Gastrocnemius medialis (tissue), 4 donors: ENCODE measurements around the gene TLE2.

ENCODE experiments used
- CTCF ChIP-seq, 5 experiments: fragments of 450-650 bp in 3 of 5; fragments of 200-600 bp in 2 of 5; sonication (generic) in 2 of 5; IDR thresholded peaks in 4 of 5; conservative IDR thresholded peaks in 1 of 5; 1 replicate in 4 of 5; 2 replicates in 1 of 5; pipeline ENCODE4 v1.5.1; 2016 to 2019; ENCODE audit warnings: antibody characterized with exemption in 5 of 5, mild to moderate bottlenecking in 3 of 5, moderate library complexity in 3 of 5
- POLR2A ChIP-seq, 2 donors: fragments of 450-650 bp; IDR thresholded peaks; one replicate each; pipeline ENCODE4 v1.6.1; 2017; ENCODE audit warnings: antibody characterized with exemption in 2 of 2, mild to moderate bottlenecking in 2 of 2, moderate library complexity in 2 of 2

GRCh38 chr19:2974342-2975041 lies 54.6 kb downstream of the TLE2 start:
- TF ChIP-seq CTCF (IDR thresholded peaks at IDR 0.05 in 4 of 5, conservative IDR thresholded peaks at IDR 0.05 in 1 of 5) (no peak), POLR2A (IDR thresholded peaks at IDR 0.05) (peak; percentile 9 to 18)
